ENCODE results near the gene RHD.
"Not testable (repeated sequence)": the region's sequence is repeated elsewhere in the genome, so short reads cannot be mapped to it uniquely, and the experiment has no call there.

- TF ChIP-seq, protein P1, sequence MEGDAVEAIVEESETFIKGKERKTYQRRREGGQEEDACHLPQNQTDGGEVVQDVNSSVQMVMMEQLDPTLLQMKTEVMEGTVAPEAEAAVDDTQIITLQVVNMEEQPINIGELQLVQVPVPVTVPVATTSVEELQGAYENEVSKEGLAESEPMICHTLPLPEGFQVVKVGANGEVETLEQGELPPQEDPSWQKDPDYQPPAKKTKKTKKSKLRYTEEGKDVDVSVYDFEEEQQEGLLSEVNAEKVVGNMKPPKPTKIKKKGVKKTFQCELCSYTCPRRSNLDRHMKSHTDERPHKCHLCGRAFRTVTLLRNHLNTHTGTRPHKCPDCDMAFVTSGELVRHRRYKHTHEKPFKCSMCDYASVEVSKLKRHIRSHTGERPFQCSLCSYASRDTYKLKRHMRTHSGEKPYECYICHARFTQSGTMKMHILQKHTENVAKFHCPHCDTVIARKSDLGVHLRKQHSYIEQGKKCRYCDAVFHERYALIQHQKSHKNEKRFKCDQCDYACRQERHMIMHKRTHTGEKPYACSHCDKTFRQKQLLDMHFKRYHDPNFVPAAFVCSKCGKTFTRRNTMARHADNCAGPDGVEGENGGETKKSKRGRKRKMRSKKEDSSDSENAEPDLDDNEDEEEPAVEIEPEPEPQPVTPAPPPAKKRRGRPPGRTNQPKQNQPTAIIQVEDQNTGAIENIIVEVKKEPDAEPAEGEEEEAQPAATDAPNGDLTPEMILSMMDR (IDR thresholded peaks at IDR 0.05) = not testable (repeated sequence)
- not testable (repeated sequence) for TF ChIP-seq POLR2A (IDR thresholded peaks at IDR 0.05)
Measured at GRCh38 chr1:25294889-25295826, 22.8 kb downstream of the RHD start.

Measured in thyroid gland (tissue), 4 donors.